ENCODE results near the gene PRKG2.
"Not testable (repeated sequence)": the region's sequence is repeated elsewhere in the genome, so short reads cannot be mapped to it uniquely, and the experiment has no call there.

The PRKG2 gene

GRCh38 chr4:81153714-81154323 lies 61.2 kb downstream of the PRKG2 start:
- not testable (repeated sequence) for DNase-seq (ENCODE audit: low read depth)

DNA sequence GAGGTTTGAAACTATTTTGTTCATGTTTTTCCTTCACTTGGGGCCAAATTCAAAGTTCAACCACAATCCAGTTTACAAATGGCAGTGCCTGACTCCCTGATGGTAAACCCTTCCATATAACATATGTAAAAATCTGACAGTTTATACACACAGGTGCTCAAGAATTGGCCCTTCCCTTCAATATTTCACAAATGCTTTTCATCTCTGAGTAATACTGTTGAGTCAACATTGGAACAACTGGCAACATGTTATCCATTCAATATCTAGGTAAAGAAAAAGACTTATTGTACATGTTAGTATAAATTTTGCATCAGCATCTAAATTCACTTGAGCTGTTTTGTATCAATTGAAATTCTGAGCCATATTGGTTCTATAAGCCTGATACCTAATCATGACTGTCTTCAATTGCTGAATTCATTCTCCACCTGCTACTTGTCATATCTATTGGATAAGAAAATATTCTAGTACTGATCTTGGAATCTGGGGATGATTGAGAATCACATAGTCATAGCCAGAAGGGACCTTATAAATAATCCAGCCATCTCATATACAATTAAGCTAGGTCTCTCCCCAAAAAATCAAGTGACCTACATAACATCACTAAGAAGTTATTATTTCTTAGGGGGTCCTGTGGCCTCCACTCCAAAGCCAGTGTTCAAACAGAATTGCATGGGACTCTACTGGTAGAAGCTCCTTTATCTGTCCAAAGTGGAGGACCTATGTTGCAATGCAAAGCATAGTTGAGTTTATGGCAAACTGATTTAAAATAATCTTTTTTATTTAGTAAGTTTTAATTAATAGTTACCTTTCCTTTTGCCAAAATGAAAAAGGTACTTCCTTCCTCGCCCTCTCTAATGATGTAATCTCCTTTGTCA lies 61.9 kb downstream of the PRKG2 start:
- DNase-seq (ENCODE audit: low read depth), result no peak

- no peak for DNase-seq (ENCODE audit: low read depth)
These were observed 65.0 kb downstream of the PRKG2 start for GRCh38 chr4:81149976-81150375.

GRCh38 chr4:81148576-81148975 lies 66.4 kb downstream of the PRKG2 start:
- no peak for DNase-seq (ENCODE audit: low read depth)

DNA sequence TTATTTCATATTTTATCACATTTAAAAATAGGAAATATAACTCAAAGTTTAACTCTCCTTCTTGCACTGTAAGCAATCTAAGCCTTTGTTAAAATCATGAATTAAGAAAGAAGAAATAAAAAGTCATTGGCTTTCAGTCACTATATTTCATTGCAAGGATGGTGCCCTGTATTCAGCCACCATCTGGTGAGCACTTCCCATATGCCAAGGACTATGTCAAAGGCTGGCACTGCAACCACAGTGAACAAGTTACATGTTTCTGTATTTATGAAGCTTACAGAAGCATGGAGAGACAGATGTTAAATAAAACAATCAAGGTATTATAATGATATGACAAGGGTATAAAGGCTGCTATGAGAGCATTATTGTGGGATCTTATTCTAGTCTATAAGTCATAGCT lies 68.6 kb downstream of the PRKG2 start:
- no peak for DNase-seq (ENCODE audit: low read depth)

GRCh38 chr4:81143183-81143582 lies 71.8 kb downstream of the PRKG2 start:
- DNase-seq (ENCODE audit: low read depth), result no peak

GRCh38 chr4:81142744-81143143 lies 72.3 kb downstream of the PRKG2 start:
- DNase-seq (ENCODE audit: low read depth), result no peak

DNA sequence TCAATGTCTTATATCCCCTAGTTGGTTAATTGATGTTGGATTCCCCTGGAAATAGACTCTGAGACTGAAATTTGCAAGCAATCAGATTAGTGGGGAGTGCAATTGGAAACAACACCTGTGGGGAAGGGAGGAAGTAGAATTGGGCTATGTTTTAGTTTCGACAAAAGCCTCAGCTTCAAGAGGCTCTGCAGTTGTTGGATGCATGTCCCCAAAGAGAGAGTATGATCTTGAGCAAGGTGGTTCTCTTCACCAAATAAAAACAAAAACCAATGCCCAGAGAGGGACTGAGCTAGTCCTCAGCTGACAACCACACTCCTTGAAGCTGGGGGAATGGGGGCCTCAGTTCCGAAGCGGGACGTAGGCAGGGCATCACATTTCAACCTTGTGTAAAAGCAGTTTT lies 77.1 kb downstream of the PRKG2 start:
- DNase-seq (ENCODE audit: low read depth), result no peak

- no peak for DNase-seq (ENCODE audit: low read depth)
These were observed 77.6 kb downstream of the PRKG2 start for GRCh38 chr4:81137446-81137845.

DNA sequence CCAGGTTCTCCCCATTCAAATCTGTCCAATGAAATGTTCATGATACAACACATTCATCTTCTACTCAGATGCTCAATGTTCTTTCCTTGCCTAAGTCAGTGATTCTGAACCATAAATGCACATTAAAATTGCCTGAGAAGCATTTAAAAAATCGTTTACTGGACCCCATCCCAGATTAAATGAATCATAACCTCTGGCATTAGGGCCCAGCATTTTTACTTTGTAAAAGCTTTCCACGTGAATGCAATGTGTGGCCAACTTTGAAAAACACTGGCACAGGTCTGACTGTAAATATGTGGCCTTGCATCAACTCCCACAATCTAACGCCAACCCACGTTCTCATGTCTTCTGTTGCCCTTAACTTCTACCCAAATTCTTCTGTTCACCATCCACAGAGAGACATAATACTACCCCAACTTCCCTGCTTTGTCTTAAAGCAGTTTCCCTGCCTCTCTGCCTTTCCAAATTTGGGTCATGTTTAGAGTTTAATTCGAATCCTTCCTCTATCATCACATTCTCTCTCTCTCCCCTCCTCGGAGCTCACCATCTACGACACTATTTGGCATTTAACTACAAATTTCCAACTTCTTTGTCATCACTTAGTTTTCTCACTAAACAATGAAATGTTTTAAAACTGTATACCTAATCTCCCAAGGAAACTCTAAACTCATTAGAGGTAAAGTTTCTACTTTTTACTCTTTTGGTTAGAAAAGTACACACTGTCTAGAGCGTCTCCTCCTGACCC lies 78.7 kb downstream of the PRKG2 start:
- no peak for DNase-seq (ENCODE audit: low read depth)

GRCh38 chr4:81135501-81135900 lies 79.5 kb downstream of the PRKG2 start:
- DNase-seq (ENCODE audit: low read depth), result no peak

- DNase-seq (ENCODE audit: low read depth), result no peak
These were observed 83.5 kb downstream of the PRKG2 start for GRCh38 chr4:81131563-81131962.

DNA sequence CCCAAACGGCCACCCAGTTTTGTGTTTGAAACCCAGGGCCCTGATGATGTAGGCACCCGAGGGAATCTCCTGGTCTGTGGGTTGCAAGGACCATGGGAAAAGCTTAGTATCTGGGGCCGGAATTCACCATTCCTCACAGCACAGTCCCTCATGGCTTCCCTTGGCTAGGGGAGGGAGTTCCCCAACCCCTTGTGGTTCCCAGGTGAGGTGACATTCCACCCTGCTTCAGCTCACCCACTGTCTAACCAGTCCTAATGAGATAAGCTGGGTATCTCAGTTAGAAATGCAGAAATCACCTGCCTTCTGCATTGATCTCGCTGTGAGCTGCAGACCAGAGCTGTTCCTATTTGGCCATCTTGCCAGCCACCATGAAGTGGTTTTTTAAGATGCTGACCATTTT lies 84.0 kb downstream of the PRKG2 start:
- DNase-seq (ENCODE audit: low read depth), result no peak

GRCh38 chr4:81130569-81130968 lies 84.5 kb downstream of the PRKG2 start:
- DNase-seq (ENCODE audit: low read depth), result no peak

DNA sequence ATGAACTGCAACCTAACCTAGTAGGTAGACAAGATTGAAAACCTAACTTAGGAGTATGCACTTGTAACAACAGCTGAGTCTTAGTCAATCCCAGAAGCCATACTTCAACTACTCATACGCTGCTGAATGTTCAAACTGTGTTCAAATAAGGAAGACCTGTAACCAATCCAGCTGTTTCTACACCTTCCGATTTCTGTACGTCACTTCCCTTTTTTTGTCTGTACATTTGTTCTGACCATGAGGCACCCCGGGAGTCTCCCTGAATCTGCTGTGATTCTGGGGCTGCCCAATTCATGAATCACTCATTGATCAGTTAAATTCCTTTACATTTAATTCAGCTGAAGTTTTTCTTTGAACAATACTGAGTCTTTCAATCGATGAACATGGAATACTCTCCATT lies 95.0 kb downstream of the PRKG2 start:
- no peak for DNase-seq (ENCODE audit: low read depth)

- DNase-seq (ENCODE audit: low read depth), result no peak
These were observed 96.9 kb downstream of the PRKG2 start for GRCh38 chr4:81118086-81118485.

DNA sequence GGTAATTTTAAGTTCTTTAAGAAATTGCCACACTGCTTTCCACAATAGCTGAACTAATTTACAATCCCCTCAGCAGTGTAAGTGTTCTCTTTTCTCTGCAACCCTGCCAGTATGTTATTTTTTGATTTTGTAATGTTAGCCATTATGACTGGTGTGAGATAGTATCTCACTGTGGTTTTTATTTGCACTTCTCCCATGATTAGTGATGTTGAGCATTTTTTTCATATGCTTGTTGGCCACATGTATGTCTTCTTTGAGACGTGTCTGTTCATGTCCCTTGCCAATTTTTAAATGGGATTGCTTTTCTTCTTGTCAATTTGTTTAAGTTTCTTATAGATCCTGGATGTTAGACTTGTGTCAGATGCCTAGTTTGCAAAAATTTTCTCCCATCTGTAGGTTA lies 98.5 kb downstream of the PRKG2 start:
- DNase-seq (ENCODE audit: low read depth), result no peak

DNA sequence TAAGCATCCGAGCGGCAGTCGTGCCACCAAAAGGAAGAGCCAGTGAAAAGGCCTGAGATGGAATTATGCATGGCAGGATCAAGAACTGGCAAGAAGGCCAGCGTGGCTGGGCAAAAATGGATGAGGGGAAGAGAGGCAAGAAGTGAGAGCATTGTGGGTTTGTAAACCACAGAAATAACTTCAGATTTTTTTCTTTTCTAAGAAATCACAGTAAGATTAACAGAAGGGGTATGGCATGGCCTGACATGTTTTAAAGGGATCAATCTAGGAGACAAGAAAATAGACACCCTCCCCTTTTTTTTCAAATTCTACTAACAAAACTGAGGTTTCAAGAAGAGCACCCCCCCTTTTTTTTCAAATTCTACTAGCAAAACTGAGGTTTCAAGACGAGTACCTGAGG lies 102.0 kb downstream of the PRKG2 start:
- DNase-seq (ENCODE audit: low read depth), result no peak

DNA sequence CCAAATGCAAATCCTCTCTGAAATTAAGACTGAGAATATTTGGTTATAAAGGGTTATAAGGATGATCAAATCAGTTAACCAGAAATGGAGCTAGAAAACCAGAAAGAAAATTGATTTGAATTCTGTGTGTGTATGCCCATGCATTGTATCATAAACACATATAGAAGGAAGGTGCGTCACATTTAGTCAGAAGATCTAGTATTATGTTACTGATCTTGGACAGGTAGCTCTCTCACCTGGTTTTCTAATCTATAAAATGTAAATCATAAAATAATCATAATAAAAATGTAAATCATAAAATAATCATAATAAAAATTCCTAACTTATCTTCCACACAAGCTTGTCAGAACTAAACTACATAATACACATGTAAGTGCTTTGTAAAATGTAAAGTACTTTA lies 105.7 kb downstream of the PRKG2 start:
- DNase-seq (ENCODE audit: low read depth), result no peak

GRCh38 chr4:81106150-81106549 lies 108.9 kb downstream of the PRKG2 start:
- no peak for DNase-seq (ENCODE audit: low read depth)

DNA sequence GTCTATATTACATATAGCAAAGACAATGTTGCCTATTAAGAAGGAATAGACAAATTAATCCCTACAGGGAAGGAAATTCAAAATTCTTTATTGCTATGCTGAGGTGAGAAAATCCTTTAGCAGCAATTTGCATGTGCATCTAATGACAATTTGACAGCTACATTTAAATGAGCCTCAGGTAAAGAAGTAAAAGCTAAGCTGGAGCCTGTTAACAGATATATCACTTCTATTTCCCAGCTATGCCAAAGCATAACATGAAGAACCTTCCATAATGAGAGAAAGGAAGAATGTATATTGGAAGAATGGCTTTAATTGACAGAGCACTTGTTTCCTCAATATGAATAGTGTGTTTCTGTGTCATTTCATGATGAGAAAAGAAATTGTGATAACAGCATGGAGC lies 112.9 kb downstream of the PRKG2 start:
- no peak for DNase-seq (ENCODE audit: low read depth)

DNA sequence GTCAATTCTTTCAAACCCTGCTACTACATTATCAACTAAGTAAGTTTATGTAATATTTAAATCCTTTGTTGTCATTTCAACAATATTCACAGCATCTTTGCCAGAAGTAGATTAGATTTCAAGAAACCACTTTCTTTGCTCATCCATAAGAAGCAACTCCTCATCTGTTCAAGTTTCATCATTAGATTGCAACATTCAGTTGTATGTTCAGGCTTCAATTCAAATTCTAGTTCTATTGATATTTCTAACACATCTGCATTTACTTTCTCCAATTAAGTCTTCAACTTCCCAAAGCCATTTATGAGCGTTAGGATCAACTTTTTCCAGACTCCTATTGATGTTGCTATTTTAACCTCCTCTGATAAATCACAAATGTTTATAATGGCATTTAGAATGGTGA lies 118.5 kb downstream of the PRKG2 start:
- no peak for DNase-seq (ENCODE audit: low read depth)

GRCh38 chr4:81095389-81095788 lies 119.6 kb downstream of the PRKG2 start:
- DNase-seq (ENCODE audit: low read depth), result no peak
